Stimulated activated CD8-positive, alpha-beta memory T cell treated with anti-CD3 and anti-CD28 coated beads, Interleukin-7, amount 100 ng/mL, for 24 hours (primary cell): ENCODE results near the gene TRAPPC11.
"Not testable (repeated sequence)": the region's sequence is repeated elsewhere in the genome, so short reads cannot be mapped to it uniquely, and the experiment has no call there.

Experiments used
- DNase-seq: peaks from one replicate; pipeline ENCODE4 v3.0.0-alpha.2; 2020; ENCODE audit warnings: low read depth

Gene TRAPPC11

GRCh38 chr4:183721207-183722081, 62.4 kb downstream of the TRAPPC11 start:
- DNase-seq, result no peak

- peak; percentile 4 for DNase-seq
Measured at GRCh38 chr4:183722731-183723560, 63.9 kb downstream of the TRAPPC11 start.

- no peak for DNase-seq
Measured at GRCh38 chr4:183723561-183724228, 64.6 kb downstream of the TRAPPC11 start.

- not testable (repeated sequence) for DNase-seq
Measured at GRCh38 chr4:183725585-183725984, 66.5 kb downstream of the TRAPPC11 start.

- no peak for DNase-seq
Measured at GRCh38 chr4:183727482-183727881, 68.4 kb downstream of the TRAPPC11 start.

- no peak for DNase-seq
Measured at GRCh38 chr4:183728223-183729068, 69.4 kb downstream of the TRAPPC11 start.

- DNase-seq, result no peak
Measured at GRCh38 chr4:183729069-183729406, 69.9 kb downstream of the TRAPPC11 start.

GRCh38 chr4:183729430-183730328, 70.6 kb downstream of the TRAPPC11 start:
- DNase-seq, result no peak

- DNase-seq, result no peak
Measured at GRCh38 chr4:183732296-183732695, 73.2 kb downstream of the TRAPPC11 start.

GRCh38 chr4:183733181-183733580, 74.1 kb downstream of the TRAPPC11 start:
- DNase-seq, result no peak

- no peak for DNase-seq
Measured at GRCh38 chr4:183738081-183738673, 79.1 kb downstream of the TRAPPC11 start.

- DNase-seq, result no peak
Measured at GRCh38 chr4:183738961-183739360, 79.9 kb downstream of the TRAPPC11 start.

GRCh38 chr4:183746305-183747229, 87.5 kb downstream of the TRAPPC11 start:
- no peak for DNase-seq

GRCh38 chr4:183747380-183747779, 88.3 kb downstream of the TRAPPC11 start:
- no peak for DNase-seq

- DNase-seq, result no peak
Measured at GRCh38 chr4:183747931-183748670, 89.0 kb downstream of the TRAPPC11 start.

GRCh38 chr4:183751106-183751505, 92.0 kb downstream of the TRAPPC11 start:
- no peak for DNase-seq

GRCh38 chr4:183755596-183755995, 96.5 kb downstream of the TRAPPC11 start:
- DNase-seq, result no peak

GRCh38 chr4:183757060-183757459, 98.0 kb downstream of the TRAPPC11 start:
- no peak for DNase-seq
